ENCODE measurements around the gene CCL21.

The CCL21 gene

DNA sequence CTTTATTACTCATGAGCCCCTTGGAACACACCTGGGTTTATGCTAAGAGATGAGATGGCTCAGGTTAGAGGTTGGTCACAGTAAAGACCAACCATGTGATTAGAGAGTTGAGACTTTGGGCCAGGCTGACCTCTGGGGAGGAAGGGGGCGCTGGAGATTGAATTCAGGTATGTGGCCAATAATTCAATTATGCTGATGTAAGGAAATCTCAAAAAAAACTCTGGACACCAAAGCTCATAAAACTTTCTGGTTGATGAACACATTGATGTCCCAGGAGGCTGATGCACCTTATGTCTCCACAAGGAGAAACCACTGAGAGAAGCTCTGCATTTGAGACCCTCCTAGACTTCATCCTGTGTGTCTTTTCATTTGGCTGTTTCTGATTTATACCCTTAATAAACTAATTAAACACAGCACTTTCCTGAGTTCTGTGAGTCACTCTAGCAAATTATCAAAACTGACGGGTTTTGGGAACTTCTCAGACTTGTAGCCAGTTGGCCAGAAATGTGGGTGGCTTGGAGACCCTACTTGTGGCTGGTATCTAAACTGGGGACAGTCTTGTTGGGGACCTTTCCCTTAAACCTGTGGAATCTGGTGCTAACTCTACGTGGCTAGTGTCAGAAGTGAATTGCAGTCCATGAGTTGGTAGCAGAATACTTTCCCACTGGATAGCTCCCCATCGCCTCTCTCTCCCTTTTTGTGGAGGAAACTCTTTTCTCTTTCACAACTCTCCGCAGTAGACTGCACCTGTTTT lies 40.0 kb downstream of the CCL21 start:
- DNase-seq (ENCODE audit: low read depth in 2 of 2): no peak

DNA sequence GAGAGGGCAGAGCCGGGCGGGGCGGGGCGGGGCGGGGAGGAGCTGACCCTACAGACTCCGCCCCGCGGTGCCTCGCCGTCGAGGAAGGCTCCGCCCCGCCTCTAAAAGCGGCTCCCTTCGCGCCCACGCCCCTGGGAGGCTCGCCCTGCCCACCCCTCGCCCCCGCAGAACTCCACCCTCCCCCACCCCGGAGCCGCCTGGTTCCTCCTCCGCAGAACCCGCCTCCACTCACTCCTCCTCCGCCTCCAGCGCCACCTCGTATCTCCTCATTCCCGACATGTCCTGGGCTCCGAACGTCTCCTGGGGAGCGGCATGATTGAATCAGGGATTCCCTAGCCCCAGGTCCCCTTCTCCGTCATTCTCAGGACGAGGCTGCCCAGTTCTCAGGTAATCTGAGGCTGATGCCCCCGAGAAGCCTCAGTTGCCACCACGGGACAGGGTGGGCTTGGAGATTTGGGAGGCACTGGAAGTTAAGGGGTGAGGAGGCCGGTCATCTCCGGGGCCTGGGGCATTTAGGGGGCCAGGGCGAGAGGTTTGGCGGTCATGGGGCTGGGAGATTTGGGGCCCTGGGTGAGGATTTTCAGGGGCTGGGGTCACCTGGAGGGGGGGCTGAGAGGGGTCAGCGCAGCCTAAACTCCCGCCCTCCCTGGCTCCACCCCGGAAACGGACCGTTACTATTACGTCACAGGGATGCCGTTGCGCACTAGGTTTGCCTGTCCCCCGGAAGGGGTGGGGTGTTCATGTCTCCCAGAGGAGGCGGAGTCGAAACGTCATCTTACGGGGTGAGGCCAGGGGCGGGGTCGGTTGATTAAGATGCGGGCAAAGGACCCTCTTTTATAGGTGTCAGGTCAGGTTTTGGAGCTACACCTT lies 44.3 kb downstream of the CCL21 start:
- DNase-seq (ENCODE audit: low read depth in 2 of 2): peak; percentile 68 to 79

DNA sequence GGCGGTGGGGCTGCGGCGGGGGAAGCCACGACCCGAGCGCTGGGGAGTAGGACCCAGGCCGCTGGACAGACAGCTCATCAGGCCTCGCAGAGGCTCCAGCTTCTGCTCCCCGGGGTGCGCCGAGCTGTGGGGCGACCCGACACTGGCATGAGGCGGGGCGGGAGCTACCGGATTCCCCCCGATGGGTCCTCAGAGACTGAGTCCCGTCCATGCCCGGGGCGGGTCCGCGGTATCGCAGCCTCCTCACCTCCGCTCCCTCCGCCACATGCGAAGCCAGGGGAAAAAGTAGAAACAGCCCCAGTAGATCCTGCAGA lies 44.9 kb downstream of the CCL21 start:
- DNase-seq (ENCODE audit: low read depth in 2 of 2): no peak

DNA sequence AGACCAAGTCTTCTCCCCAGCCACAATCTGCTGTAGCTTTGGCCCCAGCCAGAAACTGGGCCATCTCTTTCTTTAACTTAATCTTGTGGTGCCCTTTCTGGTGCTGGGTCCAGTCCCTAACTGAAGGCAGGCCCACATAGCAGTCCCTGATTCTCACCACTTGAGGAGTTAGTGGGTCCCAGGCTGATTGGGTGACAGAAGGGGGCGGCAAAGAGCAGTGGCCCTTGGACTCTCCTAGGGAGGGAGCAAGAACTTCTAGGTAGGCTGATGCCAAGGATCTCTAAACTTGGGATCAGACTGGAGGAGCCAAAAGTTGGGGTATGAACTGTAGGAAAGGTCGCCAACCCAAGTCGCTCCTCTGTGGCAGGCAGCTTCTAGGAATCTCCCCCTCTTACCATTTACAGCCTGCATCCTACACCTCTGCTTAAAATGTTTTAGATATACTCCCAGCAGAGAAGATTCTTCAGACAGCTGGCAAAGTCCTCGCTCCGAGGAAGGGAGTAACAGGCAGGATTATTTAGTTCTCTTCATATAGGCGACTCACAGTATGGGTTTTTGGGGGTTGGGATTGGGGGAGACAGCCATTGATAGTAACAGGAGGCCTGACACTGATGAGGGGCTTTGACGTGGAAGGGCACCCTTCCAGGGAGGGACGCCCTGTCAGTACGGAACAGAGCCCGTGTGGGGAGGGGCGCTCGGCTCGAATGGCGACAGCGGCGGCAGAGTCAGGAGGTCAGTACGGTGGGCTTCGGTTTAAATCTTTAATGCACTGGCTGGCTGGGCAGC lies 45.5 kb downstream of the CCL21 start:
- peak; percentile 24 to 57 for DNase-seq (ENCODE audit: low read depth in 2 of 2)

DNA sequence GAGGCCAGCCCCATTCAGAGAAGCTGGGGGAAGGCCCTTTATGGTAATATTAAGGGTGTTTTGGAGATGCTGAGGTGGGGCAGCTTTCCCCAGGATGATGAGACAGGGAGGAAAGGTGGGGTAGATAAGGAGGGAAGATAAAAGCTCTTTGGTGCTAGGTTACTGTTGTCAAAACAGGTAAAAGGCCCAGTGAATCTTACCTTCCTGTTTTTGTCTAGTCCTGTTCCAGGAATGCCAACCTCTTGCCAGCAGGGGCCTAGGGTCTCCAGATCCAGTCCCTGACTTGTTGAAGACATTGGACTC lies 46.7 kb downstream of the CCL21 start:
- DNase-seq (ENCODE audit: low read depth in 2 of 2): no peak

DNA sequence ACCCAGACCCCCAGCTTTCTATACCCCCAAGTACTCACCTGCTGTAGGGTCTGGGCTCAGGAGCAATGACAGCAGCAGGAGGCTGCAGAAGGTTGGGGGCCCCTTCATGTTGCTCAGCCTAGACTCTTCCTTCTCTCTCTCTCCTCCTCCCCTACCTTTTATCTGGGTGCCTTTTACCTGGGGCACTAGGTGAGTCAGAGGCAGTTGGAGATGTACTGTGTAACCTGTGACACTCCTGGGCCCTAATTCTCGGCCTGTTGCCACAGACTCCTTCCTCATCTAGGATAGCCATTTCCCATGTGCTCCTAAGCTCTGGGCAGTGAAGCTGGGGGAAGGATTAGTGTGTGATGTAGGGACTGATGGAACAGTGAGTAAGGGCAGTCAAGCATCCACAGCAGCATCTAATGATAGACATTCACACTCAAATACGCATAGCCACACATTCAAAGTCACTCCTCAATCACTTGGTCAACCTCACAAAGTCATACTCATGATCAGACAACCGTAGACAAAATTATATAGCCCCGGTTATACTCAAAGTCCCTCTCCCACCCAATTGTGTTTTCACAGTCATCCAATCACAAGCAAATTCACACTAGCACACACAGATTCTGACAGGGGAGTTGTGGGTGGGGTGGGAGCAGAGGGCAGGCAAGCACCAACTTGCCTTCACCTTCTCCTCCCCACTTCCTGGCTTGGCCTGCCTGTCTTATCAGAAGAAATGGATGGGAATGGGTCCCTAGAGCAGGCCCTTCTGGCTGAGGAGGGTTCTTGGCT lies 47.2 kb downstream of the CCL21 start, which contains the start of gene CCL27:
TSS of gene CCL27 (minus strand) at position 132 of the 777 bp plus-strand sequence. CDS start at position 108, 24 bp downstream.
- DNase-seq (ENCODE audit: low read depth in 2 of 2): no peak

DNA sequence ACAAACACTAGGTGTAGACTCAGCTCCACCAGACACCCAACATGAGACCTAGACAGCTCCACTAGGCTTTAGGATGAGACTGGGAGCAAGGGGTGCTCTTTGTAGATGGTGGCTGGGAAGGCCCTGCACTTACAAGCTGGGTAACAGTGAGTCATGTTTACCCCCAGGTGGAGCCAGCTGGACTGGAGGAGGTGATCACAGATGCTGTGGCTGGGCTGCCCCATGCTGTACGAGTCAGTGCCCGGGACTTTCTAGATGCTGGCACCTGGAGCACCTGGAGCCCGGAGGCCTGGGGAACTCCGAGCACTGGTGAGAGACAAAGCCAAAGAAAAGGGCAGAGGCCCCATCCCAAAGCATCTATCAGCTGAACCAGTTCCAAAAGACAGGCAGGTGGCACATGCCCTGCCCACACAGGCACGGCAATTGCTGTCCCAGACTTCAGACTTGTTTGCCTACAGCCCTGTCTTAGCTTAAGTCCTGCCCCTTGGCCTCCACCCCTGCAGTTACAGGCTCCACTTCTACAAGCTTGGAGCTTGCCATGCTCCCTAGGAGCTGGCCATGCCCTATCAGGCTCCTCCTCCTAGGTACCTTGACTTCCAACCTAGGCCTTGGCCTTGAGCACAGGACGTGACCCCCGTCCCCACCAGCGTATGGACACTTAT lies 50.2 kb downstream of the CCL21 start:
- no peak for DNase-seq (ENCODE audit: low read depth in 2 of 2)

Data from stimulated activated CD8-positive, alpha-beta memory T cell treated with anti-CD3 and anti-CD28 coated beads, Interleukin-7, amount 100 ng/mL, for 1 hour (primary cell).